PC-9 (cell line): ENCODE data around the gene CCDC51.

ENCODE experiments used
- CTCF ChIP-seq: fragments of 200-600 bp; sonication (generic); conservative IDR thresholded peaks from 2 replicates; pipeline ENCODE4 v1.6.1; 2017; ENCODE audit warnings: mixed run types, antibody characterized with exemption, mild to moderate bottlenecking, moderate library complexity
- EZH2 ChIP-seq: fragments of 200-600 bp; sonication (generic); IDR thresholded peaks from 2 replicates; pipeline ENCODE4 v1.8.0; 2017; ENCODE audit warnings: antibody characterized with exemption, low read depth

- no peak for TF ChIP-seq CTCF
- no peak for TF ChIP-seq EZH2
Measured at GRCh38 chr3:48394391-48394790, 45.5 kb downstream of the CCDC51 start.
